ENCODE results near the gene ID2.

Gene ID2

GRCh38 chr2:8652774-8653426 lies 29.0 kb upstream of the ID2 start:
- H3K4me1 ChIP-seq (ENCODE audit: control insufficient read depth, insufficient read depth, low read length), result no peaks in the 10 kb centered on the region
- POLR2A ChIA-PET, result interaction anchor here (1.0 kb wide), 1 partner anchor 29 kb away, joined by 4 read pairs; the partner anchor contains the start of gene ID2

GRCh38 chr2:8653485-8653884 lies 28.4 kb upstream of the ID2 start:
- TF ChIP-seq MYNN (tag by site-specific recombination; IDR thresholded peaks at IDR 0.05; ENCODE audit: borderline replicate concordance), result no peak
- no peak for TF ChIP-seq BCL6B (tag by site-specific recombination; IDR thresholded peaks at IDR 0.05)
- TF ChIP-seq ZNF48 (tag by site-specific recombination; IDR thresholded peaks at IDR 0.05), result no peak
- TF ChIP-seq ZSCAN4 (tag by site-specific recombination; IDR thresholded peaks at IDR 0.05), result no peak
- TF ChIP-seq ZNF112 (tag by site-specific recombination; IDR thresholded peaks at IDR 0.05), result no peak
- no peak for TF ChIP-seq ZBTB17 (tag by site-specific recombination; IDR thresholded peaks at IDR 0.05)
- no peak for TF ChIP-seq ZNF423 (tag by site-specific recombination; IDR thresholded peaks at IDR 0.05)
- TF ChIP-seq BCL11A (tag by site-specific recombination; IDR thresholded peaks at IDR 0.05; ENCODE audit: low read depth), result no peak
- TF ChIP-seq SCRT1 (tag by site-specific recombination; IDR thresholded peaks at IDR 0.05; ENCODE audit: borderline replicate concordance), result no peak
- TF ChIP-seq ZNF274 (IDR thresholded peaks at IDR 0.05; ENCODE audit: low read length), result no peak
- TF ChIP-seq ZNF274 (tag by site-specific recombination; IDR thresholded peaks at IDR 0.05; ENCODE audit: borderline replicate concordance), result no peak
- no peak for TF ChIP-seq ZXDB (tag by site-specific recombination; IDR thresholded peaks at IDR 0.05)
- TF ChIP-seq ZNF645 (tag by site-specific recombination; IDR thresholded peaks at IDR 0.05), result no peak
- no peak for TF ChIP-seq ZNF518A (tag by site-specific recombination; conservative IDR thresholded peaks at IDR 0.05; ENCODE audit: low read depth)
- POLR2A ChIA-PET, result no interaction called here

More at GRCh38 chr2:8652774-8653426, 29.0 kb upstream of the ID2 start:
- CTCF ChIA-PET, result no interaction called here
- Histone ChIP-seq H3K9me3 (ENCODE audit: control insufficient read depth, insufficient read depth, low read depth, low read length) (no peaks in the 10 kb centered on the region), H3K4me3 (ENCODE audit: low read depth, low read length) (no peak overlapping the region), H3K36me3 (ENCODE audit: control insufficient read depth in 2 of 2, insufficient read depth in 1 of 2, low read length in 2 of 2) (no peaks in the 10 kb centered on the region), H3K27ac (ENCODE audit: extremely low read depth, low read depth, low read length) (no peak overlapping the region)
- no peak for TF ChIP-seq ZFP41 (tag by site-specific recombination; IDR thresholded peaks at IDR 0.05; ENCODE audit: borderline replicate concordance)

More at GRCh38 chr2:8653485-8653884, 28.4 kb upstream of the ID2 start:
- CTCF ChIA-PET, result no interaction called here
- no peaks in the 10 kb centered on the region for H3K36me3 ChIP-seq (ENCODE audit: control insufficient read depth in 2 of 2, insufficient read depth in 1 of 2, low read length in 2 of 2)
- H3K27ac ChIP-seq (ENCODE audit: extremely low read depth, low read depth, low read length), result no peak overlapping the region
- no peaks in the 10 kb centered on the region for H3K4me1 ChIP-seq (ENCODE audit: control insufficient read depth, insufficient read depth, low read length)
- H3K4me3 ChIP-seq (ENCODE audit: low read depth, low read length), result no peak overlapping the region
- no peaks in the 10 kb centered on the region for H3K9me3 ChIP-seq (ENCODE audit: control insufficient read depth, insufficient read depth, low read depth, low read length)
